ENCODE measurements around the gene OSMR.

Gene OSMR

GRCh38 chr5:38936269-38936668 is 90.5 kb downstream of the OSMR start:
- no peaks in the 10 kb centered on the region for H3K79me2 ChIP-seq (ENCODE audit: insufficient read depth, low read depth)
- no peak overlapping the region for H3K9ac ChIP-seq
- H3K36me3 ChIP-seq (ENCODE audit: insufficient read depth) = no peaks in the 10 kb centered on the region; the same call in 1 of the 2 replicates

DNA sequence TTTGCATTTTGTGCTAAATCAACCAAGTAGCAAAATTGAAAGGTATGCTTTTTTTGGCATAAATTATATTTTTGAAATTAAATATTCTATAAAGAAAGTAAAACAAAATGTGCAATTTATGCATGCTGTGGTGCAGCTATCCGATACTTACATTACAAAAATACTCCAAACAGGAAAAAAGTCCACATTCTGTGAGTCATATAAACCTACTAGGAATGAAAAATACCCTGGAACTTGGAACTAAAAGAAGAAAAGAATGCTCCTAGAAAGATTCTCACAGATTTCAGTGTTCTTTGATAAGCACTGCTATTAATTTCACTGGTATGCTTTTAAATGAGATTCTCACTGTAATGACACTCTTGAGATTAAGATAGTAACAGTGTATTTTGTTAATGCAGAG is 92.6 kb downstream of the OSMR start:
- H3K4me2 ChIP-seq = no peak overlapping the region
- TF ChIP-seq CTCF (conservative IDR thresholded peaks at IDR 0.05; ENCODE audit: low read depth, low read length) = no peak
- H3K36me3 ChIP-seq (ENCODE audit: insufficient read depth) = no peaks in the 10 kb centered on the region; the same call in 1 of the 2 replicates

More at GRCh38 chr5:38936269-38936668, 90.5 kb downstream of the OSMR start:
- Histone ChIP-seq H3K4me3 (IDR thresholded peaks at IDR 0.05; ENCODE audit: insufficient read depth, low read depth, low read length) (no peak overlapping the region), H3K27ac (no peak overlapping the region), H4K20me1 (ENCODE audit: insufficient read depth) (no peaks in the 10 kb centered on the region), H3K4me1 (ENCODE audit: low read depth, poor library complexity, severe bottlenecking) (no peaks in the 10 kb centered on the region), H3K27me3 (ENCODE audit: insufficient read depth, low read depth) (no peaks in the 10 kb centered on the region), H3K4me2 (no peak overlapping the region), H2AFZ (ENCODE audit: low read depth) (no peak overlapping the region)
- TF ChIP-seq CTCF (conservative IDR thresholded peaks at IDR 0.05; ENCODE audit: low read depth, low read length) = no peak

DNA sequence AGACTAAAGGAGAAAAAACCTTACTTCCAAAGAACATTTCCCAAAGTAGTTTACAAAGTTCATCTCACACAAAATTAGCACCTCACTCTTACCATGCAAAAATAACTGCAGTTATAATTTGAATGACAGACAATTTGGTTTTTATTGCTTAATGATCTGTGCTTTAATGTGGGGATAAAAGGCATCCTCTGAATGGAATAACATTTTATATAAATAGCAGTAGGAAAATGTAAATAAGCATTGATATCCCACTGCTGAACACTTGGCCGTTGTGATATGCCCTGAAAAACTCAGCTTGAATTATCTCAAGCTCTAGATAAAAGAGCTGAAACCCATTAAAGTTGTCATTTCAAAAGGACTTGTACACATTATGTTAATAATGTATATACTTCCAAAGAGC is 93.2 kb downstream of the OSMR start:
- Histone ChIP-seq H3K4me3 (IDR thresholded peaks at IDR 0.05; ENCODE audit: insufficient read depth, low read depth, low read length) (no peak overlapping the region), H3K4me2 (no peak overlapping the region), H3K36me3 (ENCODE audit: insufficient read depth) (no peaks in the 10 kb centered on the region; the same call in 1 of the 2 replicates), H3K4me1 (ENCODE audit: low read depth, poor library complexity, severe bottlenecking) (no peaks in the 10 kb centered on the region), H3K27ac (no peak overlapping the region), H4K20me1 (ENCODE audit: insufficient read depth) (no peaks in the 10 kb centered on the region), H3K27me3 (ENCODE audit: insufficient read depth, low read depth) (no peaks in the 10 kb centered on the region), H3K9ac (no peak overlapping the region), H3K79me2 (ENCODE audit: insufficient read depth, low read depth) (no peaks in the 10 kb centered on the region), H2AFZ (ENCODE audit: low read depth) (no peak overlapping the region)
- no peak for TF ChIP-seq CTCF (conservative IDR thresholded peaks at IDR 0.05; ENCODE audit: low read depth, low read length)

More for the DNA sequence above, 92.6 kb downstream of the OSMR start:
- H3K27ac ChIP-seq = no peak overlapping the region
- H3K4me1 ChIP-seq (ENCODE audit: low read depth, poor library complexity, severe bottlenecking) = no peaks in the 10 kb centered on the region
- no peak overlapping the region for H3K4me3 ChIP-seq (IDR thresholded peaks at IDR 0.05; ENCODE audit: insufficient read depth, low read depth, low read length)
- H3K27me3 ChIP-seq (ENCODE audit: insufficient read depth, low read depth) = no peaks in the 10 kb centered on the region
- H4K20me1 ChIP-seq (ENCODE audit: insufficient read depth) = no peaks in the 10 kb centered on the region
- H3K9ac ChIP-seq = no peak overlapping the region
- H2AFZ ChIP-seq (ENCODE audit: low read depth) = no peak overlapping the region
- no peaks in the 10 kb centered on the region for H3K79me2 ChIP-seq (ENCODE audit: insufficient read depth, low read depth)

GRCh38 chr5:38940230-38940858 is 94.5 kb downstream of the OSMR start:
- Histone ChIP-seq H3K36me3 (ENCODE audit: insufficient read depth) (no peaks in the 10 kb centered on the region; the same call in 1 of the 2 replicates), H4K20me1 (ENCODE audit: insufficient read depth) (no peaks in the 10 kb centered on the region)
- no peak for TF ChIP-seq CTCF (conservative IDR thresholded peaks at IDR 0.05; ENCODE audit: low read depth, low read length)

More at GRCh38 chr5:38940230-38940858, 94.5 kb downstream of the OSMR start:
- Histone ChIP-seq H2AFZ (ENCODE audit: low read depth) (no peak overlapping the region), H3K27me3 (ENCODE audit: insufficient read depth, low read depth) (no peaks in the 10 kb centered on the region), H3K27ac (no peak overlapping the region), H3K79me2 (ENCODE audit: insufficient read depth, low read depth) (no peaks in the 10 kb centered on the region), H3K4me2 (no peak overlapping the region), H3K4me1 (ENCODE audit: low read depth, poor library complexity, severe bottlenecking) (no peaks in the 10 kb centered on the region), H3K9ac (no peak overlapping the region), H3K4me3 (IDR thresholded peaks at IDR 0.05; ENCODE audit: insufficient read depth, low read depth, low read length) (no peak overlapping the region)
